Right kidney (tissue), 9 donors: Measurements from ENCODE around the gene CEACAM19.
"Not testable (repeated sequence)": the region's sequence is repeated elsewhere in the genome, so short reads cannot be mapped to it uniquely, and the experiment has no call there.

Experiments used
- DNase-seq: peaks from one replicate; pipeline ENCODE4 v3.0.0-alpha.2; 2016
- long read RNA-seq, 8 donors: transcript quantifications; one replicate each; lab custom pipeline, GENCODE V29; 2026

The CEACAM19 gene
- long read RNA-seq, donor 1: 0 reads
- long read RNA-seq, donor 2, partial matches to known transcripts: 0 of 1 reads
- long read RNA-seq, donor 2, other reads (novel, unspliced or antisense): 0 of 1 reads
- long read RNA-seq, donor 3: 0 reads
- long read RNA-seq, donor 4: 0 reads
- long read RNA-seq, donor 5: 0 reads
- long read RNA-seq, donor 6, partial matches to known transcripts: 6 of 6 reads
- long read RNA-seq, donor 6, other reads (novel, unspliced or antisense): 0 of 6 reads
- long read RNA-seq, donor 7: 0 reads
- long read RNA-seq, donor 8, partial matches to known transcripts: 5 of 5 reads
- long read RNA-seq, donor 8, other reads (novel, unspliced or antisense): 0 of 5 reads

DNA sequence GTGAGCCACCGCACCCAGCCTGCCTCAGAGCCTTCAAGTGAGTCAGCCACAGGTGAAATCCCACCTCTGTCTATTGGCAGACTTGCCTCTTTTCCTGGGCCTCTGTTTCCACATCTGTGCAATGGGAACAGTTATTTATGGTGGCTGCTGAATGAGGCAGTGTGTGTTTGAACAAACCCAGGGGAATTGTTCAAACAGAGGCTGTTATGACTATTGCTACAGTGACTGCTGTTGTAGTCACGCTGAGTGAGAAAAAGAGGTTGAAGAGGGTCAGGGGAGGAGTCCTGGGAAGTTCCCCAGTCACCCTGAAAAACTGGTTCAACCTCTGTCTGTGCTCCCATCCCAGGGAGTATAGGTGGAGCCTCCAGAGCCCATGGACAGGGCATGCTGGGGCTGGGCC, at the start of gene CEACAM19:
Gene CEACAM19 (plus strand): TSS at position 83 of the 400 bp plus-strand sequence. CDS start 450 bp downstream, outside the sequence.
- DNase-seq: no peak

DNA sequence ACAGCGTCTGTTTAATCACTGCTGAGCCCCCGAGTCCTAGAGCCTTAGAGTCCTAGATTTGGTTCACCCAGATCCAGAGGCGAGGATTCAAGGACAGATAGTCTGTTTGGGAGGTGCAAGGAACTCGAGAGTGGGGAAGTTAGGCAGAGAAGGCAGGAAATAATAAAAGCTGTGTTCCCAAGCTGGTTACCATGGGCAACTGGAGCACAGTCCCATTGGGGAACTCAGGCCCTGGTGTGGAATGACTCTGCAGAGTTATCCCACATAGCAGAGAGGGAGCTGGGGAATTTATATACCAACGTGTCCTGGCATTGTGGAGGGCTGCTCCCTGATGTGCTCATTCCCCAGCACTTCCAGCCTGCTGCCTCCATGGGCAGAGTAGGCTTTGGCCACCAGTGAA, 48.2 kb upstream of the CEACAM19 start:
- no peak for DNase-seq

GRCh38 chr19:44623626-44624025, 47.7 kb upstream of the CEACAM19 start:
- DNase-seq: no peak

GRCh38 chr19:44624840-44625354, 46.4 kb upstream of the CEACAM19 start:
- DNase-seq: no peak

DNA sequence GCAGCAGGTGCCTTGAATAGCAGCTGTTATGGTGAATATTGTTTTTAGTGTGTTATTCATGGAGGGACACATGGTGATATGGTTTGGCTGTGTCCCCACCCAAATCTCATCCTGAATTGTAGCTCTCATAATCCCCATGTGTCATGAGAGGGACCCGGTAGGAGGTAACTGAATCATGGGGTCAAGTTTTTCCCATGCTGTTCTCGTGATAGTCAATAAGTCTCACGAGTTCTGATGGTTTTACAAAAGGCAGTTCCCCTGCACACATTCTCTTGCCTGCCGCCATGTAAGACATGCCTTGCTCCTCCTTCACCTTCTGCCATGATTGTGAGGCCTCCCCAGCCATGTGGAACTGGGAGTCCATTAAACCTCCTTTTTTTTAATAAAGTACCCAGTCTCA, 45.6 kb upstream of the CEACAM19 start:
- DNase-seq: not testable (repeated sequence)

GRCh38 chr19:44626048-44626624, 45.1 kb upstream of the CEACAM19 start:
- DNase-seq: no peak

DNA sequence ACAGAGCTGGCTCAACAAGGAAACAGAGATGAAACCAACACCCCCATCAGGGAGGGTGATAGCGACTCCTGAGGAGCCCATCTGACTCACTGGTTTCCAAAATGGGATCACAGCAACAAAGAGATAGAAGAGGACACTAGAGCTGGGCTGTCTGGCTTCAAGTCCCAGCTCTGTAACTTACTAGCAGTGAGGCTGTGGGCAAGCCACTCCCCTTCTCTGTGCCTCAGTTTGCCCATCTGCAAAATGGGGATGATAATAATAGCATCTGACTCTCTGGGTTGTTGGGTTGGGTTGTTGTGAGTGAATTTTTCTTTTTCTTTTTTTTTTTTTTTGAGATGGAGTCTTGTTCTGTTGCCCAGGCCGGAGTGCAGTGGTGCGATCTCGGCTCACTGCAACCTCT, 43.7 kb upstream of the CEACAM19 start:
- DNase-seq: no peak

GRCh38 chr19:44628793-44629192, 42.5 kb upstream of the CEACAM19 start:
- DNase-seq: no peak

- not testable (repeated sequence) for DNase-seq
Measured at GRCh38 chr19:44631611-44632010, 39.7 kb upstream of the CEACAM19 start.

GRCh38 chr19:44634058-44634457, 37.2 kb upstream of the CEACAM19 start:
- not testable (repeated sequence) for DNase-seq

GRCh38 chr19:44634785-44635184, 36.5 kb upstream of the CEACAM19 start:
- no peak for DNase-seq

DNA sequence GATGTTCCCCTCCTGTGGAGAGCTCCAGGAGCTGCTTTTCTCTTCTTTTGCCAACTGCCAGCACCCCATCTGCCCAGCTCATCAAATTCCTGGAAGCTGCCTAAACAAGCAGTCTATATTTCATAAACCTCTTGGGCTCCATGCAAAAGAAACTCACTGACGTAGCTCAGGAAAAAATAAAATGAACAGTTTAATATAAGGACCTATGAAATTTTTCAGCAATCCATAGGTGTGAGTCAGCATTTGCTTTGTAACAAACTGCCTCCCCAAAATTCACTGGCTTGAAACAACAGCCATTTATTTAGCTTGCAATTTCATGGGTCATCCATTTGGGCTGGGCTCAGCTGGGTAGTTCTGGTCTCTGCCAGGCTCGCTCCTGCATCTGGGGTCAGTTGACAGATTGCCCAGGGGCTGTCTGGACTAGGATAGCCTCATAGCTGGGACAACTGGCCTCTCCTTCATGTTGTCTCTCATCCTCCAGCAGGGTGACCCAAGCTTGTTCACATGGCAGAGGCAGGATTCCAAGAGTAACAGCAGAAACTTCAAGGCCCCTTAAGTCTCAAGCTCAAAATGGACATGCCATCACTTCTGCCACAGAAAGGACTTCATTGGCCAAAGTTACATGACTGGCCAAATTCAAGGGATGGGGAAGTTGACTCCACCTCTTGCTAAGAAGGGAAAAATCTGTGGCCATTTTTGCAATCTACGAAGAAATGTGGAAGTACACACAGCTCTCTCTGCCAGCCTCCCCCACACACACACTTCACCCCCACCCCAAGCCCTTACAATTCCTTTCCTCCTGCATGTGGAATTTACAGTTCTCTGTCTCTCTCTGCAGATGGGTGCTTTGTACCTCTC, 35.5 kb upstream of the CEACAM19 start:
- DNase-seq: no peak

GRCh38 chr19:44636439-44637389, 34.6 kb upstream of the CEACAM19 start:
- DNase-seq: no peak

GRCh38 chr19:44637390-44637764, 33.9 kb upstream of the CEACAM19 start:
- DNase-seq: no peak

DNA sequence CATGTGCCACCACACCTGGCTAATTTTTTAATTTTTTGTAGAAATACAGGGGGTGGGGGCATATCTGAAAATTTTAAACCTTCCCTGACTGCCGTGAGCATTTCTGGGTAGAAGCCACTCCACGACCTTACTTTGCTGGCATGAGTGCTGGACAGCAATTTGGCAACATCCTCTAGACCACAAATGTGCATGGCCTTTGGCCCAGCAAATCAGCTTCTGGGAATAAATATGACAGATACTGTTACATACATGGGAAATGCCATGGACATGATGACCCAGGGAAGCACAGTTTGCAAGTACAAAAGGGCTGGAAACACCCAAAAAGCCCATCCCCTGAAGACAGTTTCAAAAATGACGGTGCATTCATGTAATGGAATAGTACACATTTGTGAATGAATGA, 30.8 kb upstream of the CEACAM19 start:
- no peak for DNase-seq

- no peak for DNase-seq
Measured at GRCh38 chr19:44641501-44642265, 29.6 kb upstream of the CEACAM19 start.

- DNase-seq: no peak
Measured at GRCh38 chr19:44642377-44642776, 28.9 kb upstream of the CEACAM19 start.

DNA sequence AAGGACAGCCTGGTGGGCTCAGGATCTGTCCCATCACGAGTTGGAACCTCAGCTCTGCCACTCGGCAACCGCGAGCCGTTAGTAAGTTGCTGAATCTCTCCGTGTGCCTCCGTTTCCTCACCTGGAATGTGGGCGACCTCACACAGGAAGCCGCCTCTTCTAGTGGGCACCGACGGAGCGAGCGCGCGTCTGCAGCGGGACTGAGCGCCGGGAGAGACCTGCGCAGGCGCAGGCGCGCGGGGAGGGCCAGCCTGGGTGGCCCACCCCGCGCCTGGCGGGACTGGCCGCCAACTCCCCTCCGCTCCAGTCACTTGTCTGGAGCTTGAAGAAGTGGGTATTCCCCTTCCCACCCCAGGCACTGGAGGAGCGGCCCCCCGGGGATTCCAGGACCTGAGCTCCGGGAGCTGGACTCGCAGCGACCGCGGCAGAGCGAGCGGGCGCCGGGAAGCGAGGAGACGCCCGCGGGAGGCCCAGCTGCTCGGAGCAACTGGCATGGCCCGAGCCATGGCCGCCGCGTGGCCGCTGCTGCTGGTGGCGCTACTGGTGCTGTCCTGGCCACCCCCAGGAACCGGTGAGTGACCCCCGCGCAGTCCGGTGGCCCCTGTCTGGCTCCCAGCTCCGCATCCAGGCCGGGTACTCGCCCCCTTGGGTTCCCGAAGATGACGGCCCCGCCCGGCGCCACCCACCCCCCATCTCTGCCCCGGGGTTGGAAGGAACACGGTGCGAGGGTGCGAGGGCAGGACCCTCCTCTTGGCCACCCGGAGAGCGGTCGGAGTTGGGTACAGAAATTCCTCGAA, 27.5 kb upstream of the CEACAM19 start, which contains the start of gene PVR:
Gene PVR (plus strand): TSS at position 306 of the 797 bp plus-strand sequence. CDS start 187 bp downstream, at position 493.
- DNase-seq: peak; percentile 93

DNA sequence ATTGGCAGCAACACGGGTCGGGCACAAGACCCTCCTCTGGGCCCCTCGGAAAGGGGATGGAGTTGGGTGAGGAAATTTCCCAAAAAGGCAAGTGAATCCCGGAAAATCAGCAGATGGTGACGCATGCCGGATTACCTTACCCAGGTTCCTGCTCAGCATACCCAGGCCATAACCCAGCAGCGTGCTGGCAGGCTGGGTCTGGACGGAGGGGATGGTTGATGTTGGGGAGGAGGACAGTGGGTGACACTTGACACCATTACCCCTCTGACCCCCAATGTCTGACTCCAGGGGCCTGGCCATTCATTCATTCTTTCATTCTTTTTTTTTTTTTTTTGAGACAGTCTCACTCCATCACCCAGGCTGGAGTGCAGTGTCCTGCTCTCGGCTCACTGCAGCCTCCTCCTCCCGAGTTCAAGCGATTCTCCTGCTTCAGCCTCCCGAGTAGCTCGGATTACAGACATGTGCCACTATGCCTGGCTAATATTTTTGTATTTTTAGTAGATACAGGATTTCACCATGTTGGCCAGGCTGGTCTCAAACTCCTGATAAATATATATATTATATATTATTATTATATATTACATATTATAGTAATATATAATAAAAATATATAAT, 26.8 kb upstream of the CEACAM19 start:
- peak; percentile 79 for DNase-seq
